ENCODE measurements around the gene PLD3.

The PLD3 gene

GRCh38 chr19:40314656-40315055 is 33.8 kb upstream of the PLD3 start:
- H3K4me3 ChIP-seq (ENCODE audit: severe bottlenecking), result no peak overlapping the region
- no peaks in the 10 kb centered on the region for H3K9me3 ChIP-seq (ENCODE audit: severe bottlenecking)
- H3K4me1 ChIP-seq (ENCODE audit: insufficient read depth, poor library complexity, severe bottlenecking), result no peaks in the 10 kb centered on the region
- H3K27ac ChIP-seq (ENCODE audit: poor library complexity, severe bottlenecking), result no peak overlapping the region
- DNase-seq (ENCODE audit: low spot score), result no peak
- TF ChIP-seq CTCF (IDR thresholded peaks at IDR 0.05; ENCODE audit: poor library complexity, severe bottlenecking), result no peak
- H3K36me3 ChIP-seq (ENCODE audit: low read depth), result peaks cover 6% of the 10 kb centered on the region; the same call in 1 of the 2 replicates
- no peak for ATAC-seq (ENCODE audit: low read depth)
- no peaks in the 10 kb centered on the region for H3K27me3 ChIP-seq (ENCODE audit: insufficient read depth, poor library complexity, severe bottlenecking)

GRCh38 chr19:40315812-40316470 is 32.6 kb upstream of the PLD3 start:
- Histone ChIP-seq H3K9me3 (ENCODE audit: severe bottlenecking) (no peaks in the 10 kb centered on the region), H3K4me3 (ENCODE audit: severe bottlenecking) (no peak overlapping the region), H3K4me1 (ENCODE audit: insufficient read depth, poor library complexity, severe bottlenecking) (no peaks in the 10 kb centered on the region), H3K27ac (ENCODE audit: poor library complexity, severe bottlenecking) (no peak overlapping the region), H3K36me3 (ENCODE audit: low read depth) (peaks cover 12% of the 10 kb centered on the region; the same call in 1 of the 2 replicates), H3K27me3 (ENCODE audit: insufficient read depth, poor library complexity, severe bottlenecking) (no peaks in the 10 kb centered on the region)
- ATAC-seq (ENCODE audit: low read depth), result no peak
- DNase-seq (ENCODE audit: low spot score), result no peak
- TF ChIP-seq CTCF (IDR thresholded peaks at IDR 0.05; ENCODE audit: poor library complexity, severe bottlenecking), result no peak

GRCh38 chr19:40317338-40317737 is 31.2 kb upstream of the PLD3 start:
- ATAC-seq (ENCODE audit: low read depth) (no peak), DNase-seq (ENCODE audit: low spot score) (no peak)
- Histone ChIP-seq H3K4me1 (ENCODE audit: insufficient read depth, poor library complexity, severe bottlenecking) (no peaks in the 10 kb centered on the region), H3K27ac (ENCODE audit: poor library complexity, severe bottlenecking) (no peak overlapping the region), H3K4me3 (ENCODE audit: severe bottlenecking) (no peak overlapping the region), H3K36me3 (ENCODE audit: low read depth) (peaks cover 20% of the 10 kb centered on the region), H3K9me3 (ENCODE audit: severe bottlenecking) (no peaks in the 10 kb centered on the region), H3K27me3 (ENCODE audit: insufficient read depth, poor library complexity, severe bottlenecking) (no peaks in the 10 kb centered on the region)
- no peak for TF ChIP-seq CTCF (IDR thresholded peaks at IDR 0.05; ENCODE audit: poor library complexity, severe bottlenecking)

- H3K27ac ChIP-seq (ENCODE audit: poor library complexity, severe bottlenecking), result no peak overlapping the region
- H3K4me3 ChIP-seq (ENCODE audit: severe bottlenecking), result no peak overlapping the region
- no peaks in the 10 kb centered on the region for H3K27me3 ChIP-seq (ENCODE audit: insufficient read depth, poor library complexity, severe bottlenecking)
- ATAC-seq (ENCODE audit: low read depth) (no peak), DNase-seq (ENCODE audit: low spot score) (no peak)
- H3K9me3 ChIP-seq (ENCODE audit: severe bottlenecking), result no peaks in the 10 kb centered on the region
- H3K36me3 ChIP-seq (ENCODE audit: low read depth), result peaks cover 38% of the 10 kb centered on the region
- H3K4me1 ChIP-seq (ENCODE audit: insufficient read depth, poor library complexity, severe bottlenecking), result no peaks in the 10 kb centered on the region
- TF ChIP-seq CTCF (IDR thresholded peaks at IDR 0.05; ENCODE audit: poor library complexity, severe bottlenecking), result no peak
Observed at GRCh38 chr19:40320558-40320935, 27.9 kb upstream of the PLD3 start.

- Histone ChIP-seq H3K4me1 (ENCODE audit: insufficient read depth, poor library complexity, severe bottlenecking) (no peaks in the 10 kb centered on the region), H3K36me3 (ENCODE audit: low read depth) (peaks cover 43% of the 10 kb centered on the region), H3K27ac (ENCODE audit: poor library complexity, severe bottlenecking) (no peak overlapping the region), H3K27me3 (ENCODE audit: insufficient read depth, poor library complexity, severe bottlenecking) (no peaks in the 10 kb centered on the region), H3K4me3 (ENCODE audit: severe bottlenecking) (no peak overlapping the region), H3K9me3 (ENCODE audit: severe bottlenecking) (no peaks in the 10 kb centered on the region)
- no peak for ATAC-seq (ENCODE audit: low read depth)
- no peak for TF ChIP-seq CTCF (IDR thresholded peaks at IDR 0.05; ENCODE audit: poor library complexity, severe bottlenecking)
- no peak for DNase-seq (ENCODE audit: low spot score)
Observed at GRCh38 chr19:40321076-40321475, 27.4 kb upstream of the PLD3 start.
